H9 (cell line): ENCODE results near the gene ITK. TPM values are rescaled to one million over a fixed set of nuclear protein-coding genes. Genes with fewer than 3 reads are reported as not detected.
A peak's percentile ranks its signal among the peaks of the same experiment; 100 is the strongest.

Source experiments
- DNase-seq: peaks from one replicate; pipeline ENCODE4 v3.0.0-alpha.2; 2017
- H2AFZ ChIP-seq: one replicate; pipeline ENCODE4 v1.6.1; 2013; ENCODE audit warnings: mild to moderate bottlenecking, low read length, control low read depth, moderate library complexity
- H2AK5ac ChIP-seq: 2 replicates; pipeline ENCODE4 v1.6.1; 2013; ENCODE audit warnings: low read length, control low read depth, mixed read lengths; ENCODE audit not compliant: insufficient read length
- H2BK120ac ChIP-seq: one replicate; pipeline ENCODE4 v1.6.1; 2013; ENCODE audit warnings: low read depth, mild to moderate bottlenecking, low read length, control low read depth, inconsistent platforms; ENCODE audit not compliant: poor library complexity, severe bottlenecking
- H2BK12ac ChIP-seq: 2 replicates; pipeline ENCODE4 v1.6.1; 2013; ENCODE audit warnings: low read length, control low read depth, mixed read lengths, low read depth; ENCODE audit not compliant: insufficient read length
- H2BK15ac ChIP-seq: 2 replicates; pipeline ENCODE4 v1.6.1; 2013; ENCODE audit warnings: low read depth, low read length, control low read depth
- H2BK20ac ChIP-seq: one replicate; pipeline ENCODE4 v1.6.1; 2013; ENCODE audit warnings: low read depth, mild to moderate bottlenecking, low read length, control low read depth, inconsistent platforms; ENCODE audit not compliant: poor library complexity, severe bottlenecking
- H2BK5ac ChIP-seq: 2 replicates; pipeline ENCODE4 v1.6.1; 2013; ENCODE audit warnings: low read length, control low read depth, mixed read lengths; ENCODE audit not compliant: insufficient read length
- H3K14ac ChIP-seq: 2 replicates; pipeline ENCODE4 v1.6.1; 2013; ENCODE audit warnings: low read length, control low read depth; ENCODE audit not compliant: insufficient read depth
- H3K18ac ChIP-seq: 2 replicates; pipeline ENCODE4 v1.6.1; 2013; ENCODE audit warnings: low read depth, mild to moderate bottlenecking, mixed read lengths, low read length, control low read depth; ENCODE audit not compliant: insufficient read length
- H3K23ac ChIP-seq: 2 replicates; pipeline ENCODE4 v1.6.1; 2013; ENCODE audit warnings: low read length, control low read depth, mixed read lengths, low read depth; ENCODE audit not compliant: insufficient read length
- H3K23me2 ChIP-seq: 2 replicates; pipeline ENCODE4 v1.6.1; 2013; ENCODE audit warnings: low read depth, mild to moderate bottlenecking, mixed read lengths, low read length, control low read depth; ENCODE audit not compliant: insufficient read length, poor library complexity, severe bottlenecking
- H3K27ac ChIP-seq: 2 replicates; pipeline ENCODE4 v1.5.1; 2013; ENCODE audit warnings: low read length, control low read depth, mixed read lengths, low read depth; ENCODE audit not compliant: insufficient read length
- H3K27me3 ChIP-seq: 2 replicates; pipeline ENCODE4 v1.6.1; 2013; ENCODE audit warnings: low read length, control low read depth, inconsistent platforms; ENCODE audit not compliant: insufficient read depth
- H3K4ac ChIP-seq: 2 replicates; pipeline ENCODE4 v1.6.1; 2013; ENCODE audit warnings: low read depth, mild to moderate bottlenecking, control low read depth, inconsistent platforms, low read length, moderate library complexity
- H3K4me1 ChIP-seq: 2 replicates; pipeline ENCODE4 v1.6.1; 2013; ENCODE audit warnings: low read length, control low read depth, inconsistent platforms; ENCODE audit not compliant: insufficient read depth
- H3K4me2 ChIP-seq: 2 replicates; pipeline ENCODE4 v1.6.1; 2013; ENCODE audit warnings: low read length, control low read depth, mixed read lengths; ENCODE audit not compliant: insufficient read length, insufficient read depth
- H3K56ac ChIP-seq: 2 replicates; pipeline ENCODE4 v1.6.1; 2013; ENCODE audit warnings: low read depth, mild to moderate bottlenecking, mixed read lengths, low read length, control low read depth; ENCODE audit not compliant: insufficient read length
- H3K79me1 ChIP-seq: 2 replicates; pipeline ENCODE4 v1.6.1; 2013; ENCODE audit warnings: low read depth, mild to moderate bottlenecking, moderate library complexity, low read length, control low read depth, inconsistent platforms; ENCODE audit not compliant: insufficient read depth, poor library complexity, severe bottlenecking
- H3K79me2 ChIP-seq: 2 replicates; pipeline ENCODE4 v1.6.1; 2013; ENCODE audit warnings: low read length, control low read depth, inconsistent platforms; ENCODE audit not compliant: insufficient read depth
- H3K9ac ChIP-seq: 2 replicates; pipeline ENCODE4 v1.6.1; 2013; ENCODE audit warnings: low read length, control low read depth, mixed read lengths; ENCODE audit not compliant: insufficient read length; ENCODE audit errors: extremely low read depth
- H3K9me3 ChIP-seq: one replicate; pipeline ENCODE4 v1.6.1; 2013; ENCODE audit warnings: low read depth, low read length, inconsistent platforms; ENCODE audit not compliant: control insufficient read depth
- H3T11ph ChIP-seq: one replicate; pipeline ENCODE4 v1.6.1; 2013; ENCODE audit warnings: mild to moderate bottlenecking, low read length, control low read depth, inconsistent platforms
- H4K20me1 ChIP-seq: one replicate; pipeline ENCODE4 v1.6.1; 2013; ENCODE audit not compliant: control insufficient read depth, insufficient read length, insufficient read depth
- H4K5ac ChIP-seq: 2 replicates; pipeline ENCODE4 v1.6.1; 2013; ENCODE audit warnings: low read depth, mild to moderate bottlenecking, mixed read lengths, low read length, control low read depth; ENCODE audit not compliant: insufficient read length
- H4K8ac ChIP-seq: replicated peaks from 2 replicates; pipeline ENCODE4 v1.6.1; 2013; ENCODE audit warnings: low read length, control low read depth, mixed read lengths, low read depth; ENCODE audit not compliant: insufficient read length
- H4K91ac ChIP-seq: 2 replicates; pipeline ENCODE4 v1.6.1; 2013; ENCODE audit warnings: low read depth, mild to moderate bottlenecking, moderate library complexity, mixed read lengths, low read length, control low read depth; ENCODE audit not compliant: insufficient read length
- H3K27ac Mint-ChIP-seq, 3 experiments: 2 replicates in 2 of 3; 3 replicates in 1 of 3; pipeline ENCODE4 v1.8.0; 2020 to 2021; ENCODE audit warnings: mixed read lengths in 3 of 3, mild to moderate bottlenecking in 1 of 3, moderate library complexity in 1 of 3
- H3K27me3 Mint-ChIP-seq: 2 replicates; pipeline ENCODE4 v1.8.0; 2021; ENCODE audit warnings: low read depth, mild to moderate bottlenecking, moderate library complexity, mixed read lengths
- H3K36me3 Mint-ChIP-seq, 3 experiments: 2 replicates in 2 of 3; 3 replicates in 1 of 3; pipeline ENCODE4 v1.8.0; 2020 to 2021; ENCODE audit warnings: low read depth in 3 of 3, mixed read lengths in 3 of 3; ENCODE audit not compliant: insufficient read depth in 1 of 3
- H3K4me1 Mint-ChIP-seq, 2 experiments: 2 replicates each; pipeline ENCODE4 v1.8.0; 2020; ENCODE audit warnings: mixed read lengths in 2 of 2
- H3K4me3 Mint-ChIP-seq, 2 experiments: 2 replicates in 1 of 2; 3 replicates in 1 of 2; pipeline ENCODE4 v1.8.0; 2020 to 2021; ENCODE audit warnings: mild to moderate bottlenecking in 2 of 2, mixed read lengths in 2 of 2, moderate library complexity in 1 of 2
- H3K9me3 Mint-ChIP-seq, 2 experiments: 2 replicates in 1 of 2; 3 replicates in 1 of 2; pipeline ENCODE4 v1.8.0; 2020; ENCODE audit warnings: mild to moderate bottlenecking in 2 of 2, mixed read lengths in 2 of 2, moderate library complexity in 1 of 2
- CTCF ChIP-seq: fragments of 200-600 bp; sonication (generic); conservative IDR thresholded peaks from 3 replicates; pipeline ENCODE4 v1.8.0; 2021; ENCODE audit warnings: antibody characterized with exemption, mild to moderate bottlenecking
- WGBS: extraction: QIAGEN DNeasy Blood & Tissue Kit; methylation state at CpG from one replicate; pipeline ENCODE4 v1.1.7; 2013; ENCODE audit warnings: missing lambda C conversion rate, low lambda C conversion rate, mixed read lengths; ENCODE audit not compliant: insufficient read length; ENCODE audit errors: extremely low coverage; 5-methylcytosine and 5-hydroxymethylcytosine counted together
- total RNA-seq: library from RNA; stranded (reverse); gene quantifications from 2 replicates; pipeline ENCODE4 v1.2.1, GENCODE V29; 2021

ITK gene
- total RNA-seq, 1 experiment from 2014 or later, result 0.22 TPM

GRCh38 chr5:157167214-157167621 lies 13.4 kb upstream of the ITK start:
- Histone ChIP-seq H2BK20ac (no peak overlapping the region), H3K9ac (no peak overlapping the region), H4K5ac (no peak overlapping the region), H3K27ac (no peak overlapping the region), H2BK5ac (no peak overlapping the region), H3K23ac (no peak overlapping the region), H3K79me2 (no peaks in the 10 kb centered on the region), H2BK15ac (no peak overlapping the region), H4K20me1 (no peaks in the 10 kb centered on the region), H3K9me3 (no peaks in the 10 kb centered on the region), H3T11ph (no peak overlapping the region), H3K27me3 (no peaks in the 10 kb centered on the region), H2BK12ac (no peak overlapping the region), H2AK5ac (no peak overlapping the region), H4K91ac (no peak overlapping the region), H3K14ac (no peak overlapping the region), H3K79me1 (no peaks in the 10 kb centered on the region), H3K56ac (no peak overlapping the region), H2BK120ac (no peak overlapping the region), H3K4me2 (no peak overlapping the region), H3K18ac (no peak overlapping the region), H2AFZ (no peak overlapping the region), H4K8ac (no peak overlapping the region), H3K23me2 (no peaks in the 10 kb centered on the region), H3K4me1 (no peaks in the 10 kb centered on the region), H3K4ac (no peak overlapping the region)
- Mint-ChIP-seq H3K27me3 (no peaks in the 10 kb centered on the region; the same call in none of the 2 replicates), H3K4me3 (no peak overlapping the region), H3K36me3 (peaks cover 0 to 6% (median 0%) of the 10 kb centered on the region in 3 experiments; a peak in 2 of 7 replicates), H3K27ac (peak overlapping the region in 1 of 3 experiments; percentile 69; a peak in 1 of 7 replicates), H3K4me1 (peaks cover 18 to 21% of the 10 kb centered on the region in 2 experiments), H3K9me3 (peaks cover 3 to 5% of the 10 kb centered on the region in 2 experiments; a peak in 4 of 5 replicates)
- no peak for DNase-seq
- no CpG with 5 or more reads among the region's 4 CpGs for WGBS
- no peak for TF ChIP-seq CTCF
